ENCODE data around the gene ARTN.

Gene ARTN

DNA sequence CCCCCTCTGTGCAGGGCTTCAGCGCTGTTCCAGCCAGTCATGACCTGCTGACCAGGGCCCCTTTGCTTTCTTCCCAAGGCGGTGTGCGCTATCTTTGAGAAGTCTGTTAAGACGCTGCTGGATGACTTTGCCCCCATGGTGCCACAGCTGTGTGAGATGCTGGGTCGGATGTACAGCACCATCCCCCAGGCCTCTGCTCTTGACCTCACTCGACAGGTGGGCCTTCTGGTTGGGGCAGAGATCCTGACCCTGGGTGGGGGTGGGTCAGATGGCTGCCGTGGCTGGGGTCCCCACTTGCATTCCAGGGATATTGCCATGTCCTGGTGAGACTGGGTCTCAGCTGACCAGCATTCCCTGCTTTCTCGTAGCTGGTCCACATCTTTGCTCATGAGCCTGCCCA, 27.2 kb downstream of the ARTN start:
- H3K9me3 ChIP-seq (ENCODE audit: severe bottlenecking), result no peaks in the 10 kb centered on the region

GRCh38 chr1:43961692-43962091, 28.1 kb downstream of the ARTN start:
- no peaks in the 10 kb centered on the region for H3K27me3 ChIP-seq (ENCODE audit: insufficient read depth, poor library complexity, severe bottlenecking)
- H3K4me1 ChIP-seq (ENCODE audit: insufficient read depth, poor library complexity, severe bottlenecking), result no peaks in the 10 kb centered on the region
- H3K9me3 ChIP-seq (ENCODE audit: severe bottlenecking), result no peaks in the 10 kb centered on the region
- ATAC-seq (ENCODE audit: low read depth) (no peak), DNase-seq (ENCODE audit: low spot score) (no peak)
- H3K36me3 ChIP-seq (ENCODE audit: low read depth), result peaks cover 15% of the 10 kb centered on the region
- H3K27ac ChIP-seq (ENCODE audit: poor library complexity, severe bottlenecking), result no peak overlapping the region
- TF ChIP-seq, protein P1, sequence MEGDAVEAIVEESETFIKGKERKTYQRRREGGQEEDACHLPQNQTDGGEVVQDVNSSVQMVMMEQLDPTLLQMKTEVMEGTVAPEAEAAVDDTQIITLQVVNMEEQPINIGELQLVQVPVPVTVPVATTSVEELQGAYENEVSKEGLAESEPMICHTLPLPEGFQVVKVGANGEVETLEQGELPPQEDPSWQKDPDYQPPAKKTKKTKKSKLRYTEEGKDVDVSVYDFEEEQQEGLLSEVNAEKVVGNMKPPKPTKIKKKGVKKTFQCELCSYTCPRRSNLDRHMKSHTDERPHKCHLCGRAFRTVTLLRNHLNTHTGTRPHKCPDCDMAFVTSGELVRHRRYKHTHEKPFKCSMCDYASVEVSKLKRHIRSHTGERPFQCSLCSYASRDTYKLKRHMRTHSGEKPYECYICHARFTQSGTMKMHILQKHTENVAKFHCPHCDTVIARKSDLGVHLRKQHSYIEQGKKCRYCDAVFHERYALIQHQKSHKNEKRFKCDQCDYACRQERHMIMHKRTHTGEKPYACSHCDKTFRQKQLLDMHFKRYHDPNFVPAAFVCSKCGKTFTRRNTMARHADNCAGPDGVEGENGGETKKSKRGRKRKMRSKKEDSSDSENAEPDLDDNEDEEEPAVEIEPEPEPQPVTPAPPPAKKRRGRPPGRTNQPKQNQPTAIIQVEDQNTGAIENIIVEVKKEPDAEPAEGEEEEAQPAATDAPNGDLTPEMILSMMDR (IDR thresholded peaks at IDR 0.05; ENCODE audit: poor library complexity, severe bottlenecking), result no peak
- no peak overlapping the region for H3K4me3 ChIP-seq (ENCODE audit: severe bottlenecking)

More for the DNA sequence above, 27.2 kb downstream of the ARTN start:
- no peaks in the 10 kb centered on the region for H3K4me1 ChIP-seq (ENCODE audit: insufficient read depth, poor library complexity, severe bottlenecking)
- H3K4me3 ChIP-seq (ENCODE audit: severe bottlenecking), result no peak overlapping the region
- TF ChIP-seq, protein P1 (IDR thresholded peaks at IDR 0.05; ENCODE audit: poor library complexity, severe bottlenecking), result no peak
- H3K36me3 ChIP-seq (ENCODE audit: low read depth), result peaks cover 15% of the 10 kb centered on the region
- H3K27me3 ChIP-seq (ENCODE audit: insufficient read depth, poor library complexity, severe bottlenecking), result no peaks in the 10 kb centered on the region
- no peak for ATAC-seq (ENCODE audit: low read depth)
- DNase-seq (ENCODE audit: low spot score), result no peak
- H3K27ac ChIP-seq (ENCODE audit: poor library complexity, severe bottlenecking), result no peak overlapping the region

GRCh38 chr1:43962324-43962723, 28.7 kb downstream of the ARTN start:
- Histone ChIP-seq H3K36me3 (ENCODE audit: low read depth) (peaks cover 15% of the 10 kb centered on the region), H3K9me3 (ENCODE audit: severe bottlenecking) (no peaks in the 10 kb centered on the region), H3K27ac (ENCODE audit: poor library complexity, severe bottlenecking) (no peak overlapping the region), H3K4me3 (ENCODE audit: severe bottlenecking) (no peak overlapping the region), H3K27me3 (ENCODE audit: insufficient read depth, poor library complexity, severe bottlenecking) (no peaks in the 10 kb centered on the region), H3K4me1 (ENCODE audit: insufficient read depth, poor library complexity, severe bottlenecking) (no peaks in the 10 kb centered on the region)
- TF ChIP-seq, protein P1 (IDR thresholded peaks at IDR 0.05; ENCODE audit: poor library complexity, severe bottlenecking), result no peak
- DNase-seq (ENCODE audit: low spot score), result no peak
- ATAC-seq (ENCODE audit: low read depth), result no peak

DNA sequence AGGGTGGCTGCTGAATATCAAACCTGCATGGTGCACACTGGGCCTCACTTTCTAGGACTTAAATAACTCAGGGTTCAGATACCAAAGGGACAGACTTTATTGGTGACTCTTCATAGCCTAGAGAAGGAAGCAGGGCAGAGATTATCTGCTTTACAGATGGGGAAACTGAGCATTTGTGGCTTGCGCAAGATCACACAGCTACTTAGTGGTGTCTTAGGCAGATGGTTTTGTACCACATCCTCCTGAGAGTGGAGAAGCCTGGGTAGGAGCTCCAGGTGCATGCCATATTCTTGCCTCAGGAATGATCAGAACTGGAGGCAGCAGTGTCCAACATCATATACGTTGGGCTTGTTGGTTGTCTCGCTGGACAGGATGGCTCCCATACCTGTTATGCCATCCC, 29.4 kb downstream of the ARTN start:
- TF ChIP-seq, protein P1 (IDR thresholded peaks at IDR 0.05; ENCODE audit: poor library complexity, severe bottlenecking), result no peak
- Histone ChIP-seq H3K4me3 (ENCODE audit: severe bottlenecking) (no peak overlapping the region), H3K4me1 (ENCODE audit: insufficient read depth, poor library complexity, severe bottlenecking) (no peaks in the 10 kb centered on the region), H3K27me3 (ENCODE audit: insufficient read depth, poor library complexity, severe bottlenecking) (no peaks in the 10 kb centered on the region), H3K9me3 (ENCODE audit: severe bottlenecking) (no peaks in the 10 kb centered on the region), H3K36me3 (ENCODE audit: low read depth) (peaks cover 15% of the 10 kb centered on the region), H3K27ac (ENCODE audit: poor library complexity, severe bottlenecking) (no peak overlapping the region)
- DNase-seq (ENCODE audit: low spot score) (no peak), ATAC-seq (ENCODE audit: low read depth) (no peak)

GRCh38 chr1:43963890-43964289, 30.3 kb downstream of the ARTN start:
- no peaks in the 10 kb centered on the region for H3K27me3 ChIP-seq (ENCODE audit: insufficient read depth, poor library complexity, severe bottlenecking)
- TF ChIP-seq, protein P1 (IDR thresholded peaks at IDR 0.05; ENCODE audit: poor library complexity, severe bottlenecking), result no peak
- H3K36me3 ChIP-seq (ENCODE audit: low read depth), result peaks cover 6% of the 10 kb centered on the region
- H3K4me1 ChIP-seq (ENCODE audit: insufficient read depth, poor library complexity, severe bottlenecking), result no peaks in the 10 kb centered on the region
- DNase-seq (ENCODE audit: low spot score) (no peak), ATAC-seq (ENCODE audit: low read depth) (no peak)
- no peak overlapping the region for H3K4me3 ChIP-seq (ENCODE audit: severe bottlenecking)
- H3K9me3 ChIP-seq (ENCODE audit: severe bottlenecking), result no peaks in the 10 kb centered on the region
- H3K27ac ChIP-seq (ENCODE audit: poor library complexity, severe bottlenecking), result no peak overlapping the region

Measured in RWPE2 (cell line).